ENCODE data around the gene CAMSAP2.

CAMSAP2 gene

DNA sequence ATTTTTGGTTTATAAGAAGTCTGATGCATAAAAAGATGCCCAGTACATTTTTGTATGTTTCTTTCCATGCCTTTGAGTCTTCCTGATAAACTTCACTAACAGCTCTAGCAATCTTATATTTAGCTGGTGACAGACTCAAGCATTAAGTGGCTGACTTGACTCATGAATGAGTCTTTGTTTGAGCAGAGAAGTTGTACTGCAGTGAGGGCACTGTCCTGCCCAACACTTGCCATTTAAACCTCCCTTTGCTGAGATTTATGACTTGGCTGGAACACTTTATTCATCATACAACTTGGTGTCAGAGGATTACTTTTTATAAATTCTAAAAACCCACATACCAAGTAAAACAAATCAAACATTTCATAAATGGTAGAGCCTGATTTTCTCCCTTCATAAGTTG is 14.6 kb upstream of the CAMSAP2 start:
- no peak overlapping the region for H3K27ac ChIP-seq (ENCODE audit: poor library complexity, severe bottlenecking)
- TF ChIP-seq, protein P1, sequence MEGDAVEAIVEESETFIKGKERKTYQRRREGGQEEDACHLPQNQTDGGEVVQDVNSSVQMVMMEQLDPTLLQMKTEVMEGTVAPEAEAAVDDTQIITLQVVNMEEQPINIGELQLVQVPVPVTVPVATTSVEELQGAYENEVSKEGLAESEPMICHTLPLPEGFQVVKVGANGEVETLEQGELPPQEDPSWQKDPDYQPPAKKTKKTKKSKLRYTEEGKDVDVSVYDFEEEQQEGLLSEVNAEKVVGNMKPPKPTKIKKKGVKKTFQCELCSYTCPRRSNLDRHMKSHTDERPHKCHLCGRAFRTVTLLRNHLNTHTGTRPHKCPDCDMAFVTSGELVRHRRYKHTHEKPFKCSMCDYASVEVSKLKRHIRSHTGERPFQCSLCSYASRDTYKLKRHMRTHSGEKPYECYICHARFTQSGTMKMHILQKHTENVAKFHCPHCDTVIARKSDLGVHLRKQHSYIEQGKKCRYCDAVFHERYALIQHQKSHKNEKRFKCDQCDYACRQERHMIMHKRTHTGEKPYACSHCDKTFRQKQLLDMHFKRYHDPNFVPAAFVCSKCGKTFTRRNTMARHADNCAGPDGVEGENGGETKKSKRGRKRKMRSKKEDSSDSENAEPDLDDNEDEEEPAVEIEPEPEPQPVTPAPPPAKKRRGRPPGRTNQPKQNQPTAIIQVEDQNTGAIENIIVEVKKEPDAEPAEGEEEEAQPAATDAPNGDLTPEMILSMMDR (IDR thresholded peaks at IDR 0.05; ENCODE audit: poor library complexity, severe bottlenecking): no peak
- ATAC-seq (ENCODE audit: low read depth) (peak; percentile 59; the same call in 2 of the 3 replicates), DNase-seq (ENCODE audit: low spot score) (no peak)
- no peak overlapping the region for H3K4me3 ChIP-seq (ENCODE audit: severe bottlenecking)
- no peaks in the 10 kb centered on the region for H3K27me3 ChIP-seq (ENCODE audit: insufficient read depth, poor library complexity, severe bottlenecking)
- H3K9me3 ChIP-seq (ENCODE audit: severe bottlenecking): no peaks in the 10 kb centered on the region
- no peaks in the 10 kb centered on the region for H3K4me1 ChIP-seq (ENCODE audit: insufficient read depth, poor library complexity, severe bottlenecking)
- no peaks in the 10 kb centered on the region for H3K36me3 ChIP-seq (ENCODE audit: low read depth)

DNA sequence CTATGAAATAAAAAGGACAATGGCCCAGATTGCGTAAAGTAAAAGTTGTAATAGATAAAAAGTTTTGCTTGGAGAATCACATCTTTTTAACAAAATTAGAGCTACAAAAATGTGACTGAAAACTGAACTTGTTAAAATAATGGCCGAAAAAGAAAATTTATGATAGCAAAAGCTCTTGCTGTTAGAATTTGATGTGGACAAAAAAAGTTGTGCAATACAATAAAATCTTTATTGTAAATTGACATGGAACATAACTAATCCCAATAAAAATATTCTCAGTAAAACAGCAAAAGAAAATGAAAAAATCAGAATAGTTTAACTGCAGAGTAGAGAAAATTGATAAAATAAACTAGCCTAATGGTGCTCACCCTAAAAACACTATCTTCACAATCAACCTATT is 11.4 kb upstream of the CAMSAP2 start:
- Histone ChIP-seq H3K27ac (ENCODE audit: poor library complexity, severe bottlenecking) (no peak overlapping the region), H3K4me3 (ENCODE audit: severe bottlenecking) (no peak overlapping the region), H3K4me1 (ENCODE audit: insufficient read depth, poor library complexity, severe bottlenecking) (peaks cover 5% of the 10 kb centered on the region), H3K27me3 (ENCODE audit: insufficient read depth, poor library complexity, severe bottlenecking) (no peaks in the 10 kb centered on the region), H3K9me3 (ENCODE audit: severe bottlenecking) (no peaks in the 10 kb centered on the region), H3K36me3 (ENCODE audit: low read depth) (no peaks in the 10 kb centered on the region)
- ATAC-seq (ENCODE audit: low read depth) (no peak), DNase-seq (ENCODE audit: low spot score) (no peak)
- TF ChIP-seq, protein P1 (IDR thresholded peaks at IDR 0.05; ENCODE audit: poor library complexity, severe bottlenecking): no peak

DNA sequence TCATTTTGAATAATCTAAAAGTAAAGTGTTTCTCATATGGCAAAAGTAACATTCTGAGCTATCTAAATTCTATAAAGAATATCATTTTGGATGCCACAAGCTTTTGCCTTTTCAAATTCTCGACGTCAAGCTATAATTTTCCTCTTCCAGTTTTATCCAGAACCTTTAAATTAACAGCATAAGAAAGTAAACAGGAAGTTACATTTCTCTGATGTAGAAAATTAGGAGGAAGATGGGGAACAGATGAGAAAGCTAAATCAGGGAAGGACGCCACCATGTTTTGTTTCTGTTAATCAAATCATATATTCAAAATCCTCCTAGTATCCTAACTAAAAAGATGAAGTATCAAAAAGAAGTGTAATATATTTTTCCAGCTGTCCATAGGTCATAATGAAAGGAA is 8.8 kb upstream of the CAMSAP2 start:
- no peak overlapping the region for H3K27ac ChIP-seq (ENCODE audit: poor library complexity, severe bottlenecking)
- H3K9me3 ChIP-seq (ENCODE audit: severe bottlenecking): no peaks in the 10 kb centered on the region
- TF ChIP-seq, protein P1 (IDR thresholded peaks at IDR 0.05; ENCODE audit: poor library complexity, severe bottlenecking): no peak
- H3K36me3 ChIP-seq (ENCODE audit: low read depth): no peaks in the 10 kb centered on the region
- peaks cover 5% of the 10 kb centered on the region for H3K4me1 ChIP-seq (ENCODE audit: insufficient read depth, poor library complexity, severe bottlenecking)
- no peak overlapping the region for H3K4me3 ChIP-seq (ENCODE audit: severe bottlenecking)
- ATAC-seq (ENCODE audit: low read depth) (no peak), DNase-seq (ENCODE audit: low spot score) (no peak)
- H3K27me3 ChIP-seq (ENCODE audit: insufficient read depth, poor library complexity, severe bottlenecking): no peaks in the 10 kb centered on the region

DNA sequence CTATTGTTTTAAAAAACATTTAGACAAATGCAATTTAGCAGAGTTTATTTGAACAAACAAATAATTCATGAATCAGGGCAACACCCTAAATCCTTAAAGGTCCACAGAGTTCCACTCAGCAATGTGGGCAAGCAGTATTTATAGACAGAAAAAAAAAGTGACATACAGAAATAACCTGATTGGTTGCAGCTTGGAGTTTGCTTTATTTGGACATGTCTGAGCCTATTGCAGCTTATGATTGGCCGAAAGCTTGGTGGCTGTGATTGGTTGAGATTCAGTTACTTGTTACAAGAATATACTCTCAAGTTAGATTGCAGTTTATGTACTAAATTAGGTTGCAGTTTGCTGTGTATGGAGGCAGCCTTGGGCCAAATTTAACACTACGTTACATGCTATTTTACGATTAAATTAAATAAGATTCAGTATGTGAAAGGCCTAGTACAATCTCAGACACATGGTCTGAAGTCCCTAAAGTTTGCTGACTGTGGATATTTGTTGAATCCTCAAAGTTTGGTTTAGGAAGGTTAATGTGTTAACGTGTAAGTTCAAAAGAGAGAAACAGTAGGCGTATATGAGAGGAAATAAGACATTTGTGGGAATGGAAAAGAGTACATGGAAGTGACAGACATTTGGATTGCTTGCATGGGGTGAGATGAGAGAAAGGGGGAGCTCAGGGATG is 6.9 kb upstream of the CAMSAP2 start:
- H3K27ac ChIP-seq (ENCODE audit: poor library complexity, severe bottlenecking): no peak overlapping the region
- no peaks in the 10 kb centered on the region for H3K9me3 ChIP-seq (ENCODE audit: severe bottlenecking)
- DNase-seq (ENCODE audit: low spot score) (no peak), ATAC-seq (ENCODE audit: low read depth) (no peak)
- no peaks in the 10 kb centered on the region for H3K27me3 ChIP-seq (ENCODE audit: insufficient read depth, poor library complexity, severe bottlenecking)
- TF ChIP-seq, protein P1 (IDR thresholded peaks at IDR 0.05; ENCODE audit: poor library complexity, severe bottlenecking): no peak
- H3K36me3 ChIP-seq (ENCODE audit: low read depth): no peaks in the 10 kb centered on the region
- no peak overlapping the region for H3K4me3 ChIP-seq (ENCODE audit: severe bottlenecking)
- peaks cover 5% of the 10 kb centered on the region for H3K4me1 ChIP-seq (ENCODE audit: insufficient read depth, poor library complexity, severe bottlenecking)

DNA sequence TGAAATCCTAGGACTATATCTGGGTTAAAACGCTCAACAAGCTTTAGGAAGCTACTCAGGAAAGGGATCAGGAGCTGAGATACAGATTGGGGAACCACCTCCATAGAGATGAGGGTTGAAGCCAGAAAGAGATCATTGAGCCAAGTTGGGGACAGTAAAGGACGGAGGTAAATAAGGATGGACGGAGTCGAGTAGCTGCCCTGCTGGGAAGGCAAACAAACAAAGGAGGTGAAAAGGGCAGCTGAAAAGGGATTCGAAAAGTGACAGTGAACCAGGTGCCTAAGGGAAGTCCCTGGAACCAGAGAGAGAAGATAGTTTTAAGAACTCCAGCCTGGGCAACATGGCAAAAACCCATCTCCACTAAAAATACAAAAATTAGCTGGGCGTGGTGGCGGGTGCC is 6.3 kb upstream of the CAMSAP2 start:
- no peak overlapping the region for H3K27ac ChIP-seq (ENCODE audit: poor library complexity, severe bottlenecking)
- TF ChIP-seq, protein P1 (IDR thresholded peaks at IDR 0.05; ENCODE audit: poor library complexity, severe bottlenecking): no peak
- peaks cover 5% of the 10 kb centered on the region for H3K4me1 ChIP-seq (ENCODE audit: insufficient read depth, poor library complexity, severe bottlenecking)
- no peaks in the 10 kb centered on the region for H3K36me3 ChIP-seq (ENCODE audit: low read depth)
- H3K4me3 ChIP-seq (ENCODE audit: severe bottlenecking): no peak overlapping the region
- DNase-seq (ENCODE audit: low spot score) (no peak), ATAC-seq (ENCODE audit: low read depth) (no peak)
- H3K9me3 ChIP-seq (ENCODE audit: severe bottlenecking): no peaks in the 10 kb centered on the region
- no peaks in the 10 kb centered on the region for H3K27me3 ChIP-seq (ENCODE audit: insufficient read depth, poor library complexity, severe bottlenecking)

All from RWPE2 (cell line).